ENCODE measurements around the gene RSKR.

Gene RSKR

GRCh38 chr17:28572259-28573039 is 41.5 kb downstream of the RSKR start:
- no peak for TF ChIP-seq CTCF (IDR thresholded peaks at IDR 0.05)

GRCh38 chr17:28571361-28572122 is 42.4 kb downstream of the RSKR start, which contains the start of gene PIGS:
Gene PIGS, minus strand, starts transcription at chr17:28571524. Its CDS starts 28 bp downstream, at chr17:28571496.
- TF ChIP-seq CTCF (IDR thresholded peaks at IDR 0.05) = no peak

- TF ChIP-seq CTCF (IDR thresholded peaks at IDR 0.05) = no peak
These were observed 43.1 kb downstream of the RSKR start for GRCh38 chr17:28570716-28571360.

GRCh38 chr17:28569446-28569845 is 44.5 kb downstream of the RSKR start:
- no peak for TF ChIP-seq CTCF (IDR thresholded peaks at IDR 0.05)

GRCh38 chr17:28567604-28568003 is 46.4 kb downstream of the RSKR start:
- no peak for TF ChIP-seq CTCF (IDR thresholded peaks at IDR 0.05)

- TF ChIP-seq CTCF (IDR thresholded peaks at IDR 0.05) = no peak
These were observed 50.5 kb downstream of the RSKR start for GRCh38 chr17:28563475-28563874.

Data from LNCAP (cell line).